ENCODE measurements around the gene SELENOW. TPM values are rescaled to one million over a fixed set of nuclear protein-coding genes. Genes with fewer than 3 reads are reported as not detected.

SELENOW gene
- total and polyA plus RNA-seq, 2 experiments from 2014 or later = 561 to 571 TPM

GRCh38 chr19:47819858-47820257, 41.4 kb downstream of the SELENOW start:
- no peaks in the 10 kb centered on the region for H3K79me2 ChIP-seq (ENCODE audit: insufficient read depth)
- no peak overlapping the region for H3K4me2 ChIP-seq (ENCODE audit: unreplicated experiment)
- 9 to 16% methylated on average over 9 to 10 of the region's 10 CpGs for WGBS, 2 experiments (ENCODE audit: low coverage in 1 of 2, low lambda C conversion rate in 2 of 2, missing lambda C conversion rate in 2 of 2)

GRCh38 chr19:47820410-47820809, 41.9 kb downstream of the SELENOW start:
- Histone ChIP-seq H3K9me2 (ENCODE audit: insufficient read depth) (no peaks in the 10 kb centered on the region), H3K27ac (no peak overlapping the region), H4K20me1 (ENCODE audit: insufficient read depth) (no peaks in the 10 kb centered on the region), H3K36me3 (ENCODE audit: low read depth) (no peaks in the 10 kb centered on the region), H2AFZ (no peak overlapping the region), H3F3A (ENCODE audit: insufficient read depth) (no peaks in the 10 kb centered on the region), H3K9me3 (ENCODE audit: low read depth) (no peaks in the 10 kb centered on the region), H3K4me2 (ENCODE audit: unreplicated experiment) (no peak overlapping the region), H3K4me1 (ENCODE audit: insufficient read depth) (no peaks in the 10 kb centered on the region), H3K4me3 (no peak overlapping the region), H3K79me2 (ENCODE audit: insufficient read depth) (no peaks in the 10 kb centered on the region), H3K27me3 (replicated peaks; ENCODE audit: insufficient read depth) (peaks cover 38% of the 10 kb centered on the region), H3K9ac (no peak overlapping the region)
- in situ Hi-C loops (cut with MboI) = no loop called here
- TF ChIP-seq EZH2 (IDR thresholded peaks at IDR 0.05; ENCODE audit: insufficient read depth, poor library complexity, severe bottlenecking) = no peak
- 44 to 67% methylated on average over 1 to 2 of the region's 2 CpGs for WGBS, 2 experiments (ENCODE audit: low coverage in 1 of 2, low lambda C conversion rate in 2 of 2, missing lambda C conversion rate in 2 of 2)
- no peak for DNase-seq

More at GRCh38 chr19:47819858-47820257, 41.4 kb downstream of the SELENOW start:
- Histone ChIP-seq H2AFZ (no peak overlapping the region), H3F3A (ENCODE audit: insufficient read depth) (no peaks in the 10 kb centered on the region), H3K4me1 (ENCODE audit: insufficient read depth) (no peaks in the 10 kb centered on the region), H3K9me2 (ENCODE audit: insufficient read depth) (no peaks in the 10 kb centered on the region), H3K9me3 (ENCODE audit: low read depth) (no peaks in the 10 kb centered on the region), H3K27me3 (replicated peaks; ENCODE audit: insufficient read depth) (peaks cover 38% of the 10 kb centered on the region), H4K20me1 (ENCODE audit: insufficient read depth) (no peaks in the 10 kb centered on the region), H3K4me3 (no peak overlapping the region), H3K27ac (no peak overlapping the region), H3K36me3 (ENCODE audit: low read depth) (no peaks in the 10 kb centered on the region), H3K9ac (no peak overlapping the region)
- no peak for DNase-seq
- in situ Hi-C loops (cut with MboI) = no loop called here
- TF ChIP-seq EZH2phosphoT487 (IDR thresholded peaks at IDR 0.05; ENCODE audit: insufficient read depth, low read depth) = no peak
- TF ChIP-seq EZH2 (IDR thresholded peaks at IDR 0.05; ENCODE audit: insufficient read depth, poor library complexity, severe bottlenecking) = no peak

GRCh38 chr19:47821460-47822020, 43.0 kb downstream of the SELENOW start, which contains the start of gene CRX:
Gene CRX, plus strand, starts transcription at chr19:47821937. Its CDS starts 12,507 bp downstream, at chr19:47834444.
- TF ChIP-seq EZH2 (IDR thresholded peaks at IDR 0.05; ENCODE audit: insufficient read depth, poor library complexity, severe bottlenecking) = no peak
- WGBS, 2 experiments (ENCODE audit: low coverage in 1 of 2, low lambda C conversion rate in 2 of 2, missing lambda C conversion rate in 2 of 2) = 37 to 39% methylated on average over 15 of the region's 15 CpGs
- H3K9me3 ChIP-seq (ENCODE audit: low read depth) = no peaks in the 10 kb centered on the region

DNA sequence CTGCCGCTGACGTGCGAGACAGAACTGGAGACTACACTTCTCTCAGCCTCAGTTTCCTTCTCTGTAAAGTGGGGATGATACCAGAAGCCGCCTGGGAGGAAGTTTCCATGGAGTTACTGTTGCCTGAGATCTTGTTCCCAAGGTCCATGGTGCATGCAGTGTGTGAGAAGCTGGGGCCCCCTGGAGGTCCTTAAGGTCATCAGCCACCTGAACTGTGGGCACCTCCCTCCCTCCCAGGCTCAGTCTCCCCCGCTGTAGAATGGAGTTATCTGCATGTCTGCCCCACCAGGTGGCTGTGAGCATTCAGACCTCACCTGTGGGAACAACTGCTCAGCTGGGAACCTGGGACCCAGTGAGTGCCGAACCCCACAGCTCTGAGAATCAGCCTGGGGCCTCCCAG, 45.9 kb downstream of the SELENOW start:
- no peak for TF ChIP-seq EZH2phosphoT487 (IDR thresholded peaks at IDR 0.05; ENCODE audit: insufficient read depth, low read depth)
- TF ChIP-seq EZH2 (IDR thresholded peaks at IDR 0.05; ENCODE audit: insufficient read depth, poor library complexity, severe bottlenecking) = no peak
- Histone ChIP-seq H3K4me1 (ENCODE audit: insufficient read depth) (no peaks in the 10 kb centered on the region), H3F3A (ENCODE audit: insufficient read depth) (no peaks in the 10 kb centered on the region), H3K4me3 (no peak overlapping the region), H3K36me3 (ENCODE audit: low read depth) (no peaks in the 10 kb centered on the region), H3K9ac (no peak overlapping the region), H3K79me2 (ENCODE audit: insufficient read depth) (no peaks in the 10 kb centered on the region), H4K20me1 (ENCODE audit: insufficient read depth) (no peaks in the 10 kb centered on the region), H3K9me3 (ENCODE audit: low read depth) (no peaks in the 10 kb centered on the region), H3K27me3 (replicated peaks; ENCODE audit: insufficient read depth) (peaks cover 35% of the 10 kb centered on the region), H3K27ac (no peak overlapping the region), H3K9me2 (ENCODE audit: insufficient read depth) (no peaks in the 10 kb centered on the region), H2AFZ (no peak overlapping the region), H3K4me2 (ENCODE audit: unreplicated experiment) (no peak overlapping the region)
- DNase-seq = no peak
- WGBS, 2 experiments (ENCODE audit: low coverage in 1 of 2, low lambda C conversion rate in 2 of 2, missing lambda C conversion rate in 2 of 2) = 76 to 82% methylated on average over 6 of the region's 6 CpGs
- in situ Hi-C loops (cut with MboI) = no loop called here

More at GRCh38 chr19:47821460-47822020, 43.0 kb downstream of the SELENOW start, which contains the start of gene CRX:
- no peak within 1 kb of the TSS for H2AFZ ChIP-seq
- H3K79me2 ChIP-seq (ENCODE audit: insufficient read depth) = no peaks in the 10 kb centered on the region
- no peak for DNase-seq
- in situ Hi-C loops (cut with MboI) = no loop called here
- H3K9me2 ChIP-seq (ENCODE audit: insufficient read depth) = no peaks in the 10 kb centered on the region
- no peaks in the 10 kb centered on the region for H4K20me1 ChIP-seq (ENCODE audit: insufficient read depth)
- H3K4me2 ChIP-seq (ENCODE audit: unreplicated experiment) = no peak within 1 kb of the TSS
- no peak within 1 kb of the TSS for H3K27ac ChIP-seq
- no peak within 1 kb of the TSS for H3K4me3 ChIP-seq
- no peak within 1 kb of the TSS for H3K9ac ChIP-seq
- H3K4me1 ChIP-seq (ENCODE audit: insufficient read depth) = no peaks in the 10 kb centered on the region
- peaks cover 38% of the 10 kb centered on the region for H3K27me3 ChIP-seq (replicated peaks; ENCODE audit: insufficient read depth)
- H3F3A ChIP-seq (ENCODE audit: insufficient read depth) = no peaks in the 10 kb centered on the region
- H3K36me3 ChIP-seq (ENCODE audit: low read depth) = no peaks in the 10 kb centered on the region

GRCh38 chr19:47826800-47827199, 48.3 kb downstream of the SELENOW start:
- Histone ChIP-seq H3K9me2 (ENCODE audit: insufficient read depth) (no peaks in the 10 kb centered on the region), H3K4me1 (ENCODE audit: insufficient read depth) (no peaks in the 10 kb centered on the region), H3K79me2 (ENCODE audit: insufficient read depth) (no peaks in the 10 kb centered on the region), H3K9me3 (ENCODE audit: low read depth) (no peaks in the 10 kb centered on the region), H3K27ac (no peak overlapping the region), H2AFZ (no peak overlapping the region), H3F3A (ENCODE audit: insufficient read depth) (no peaks in the 10 kb centered on the region), H3K27me3 (replicated peaks; ENCODE audit: insufficient read depth) (peaks cover 12% of the 10 kb centered on the region), H4K20me1 (ENCODE audit: insufficient read depth) (no peaks in the 10 kb centered on the region), H3K36me3 (ENCODE audit: low read depth) (no peaks in the 10 kb centered on the region), H3K9ac (no peak overlapping the region), H3K4me2 (ENCODE audit: unreplicated experiment) (no peak overlapping the region), H3K4me3 (no peak overlapping the region)
- TF ChIP-seq EZH2phosphoT487 (IDR thresholded peaks at IDR 0.05; ENCODE audit: insufficient read depth, low read depth) (no peak), EZH2 (IDR thresholded peaks at IDR 0.05; ENCODE audit: insufficient read depth, poor library complexity, severe bottlenecking) (no peak)
- in situ Hi-C loops (cut with MboI) = no loop called here
- WGBS, 2 experiments (ENCODE audit: low coverage in 1 of 2, low lambda C conversion rate in 2 of 2, missing lambda C conversion rate in 2 of 2) = 47 to 57% methylated on average over 6 of the region's 6 CpGs
- DNase-seq = no peak
